Stimulated activated memory B cell treated with anti-CD40 and anti-IgM and Interleukin-4, amounts not matched to agents 10 μg/mL and 1 μg/mL and 100 μg/mL, for 72 hours (primary cell): ENCODE measurements around the gene UMPS.

Source experiments
- ATAC-seq: fragments of 150-1000 bp; cut with Tn5 transposase; 2 replicates; pipeline ENCODE4 v1.10.0; 2021
- H3K27ac Mint-ChIP-seq: one replicate; pipeline ENCODE4 v1.8.0; 2022; ENCODE audit warnings: mild to moderate bottlenecking, mixed read lengths
- H3K27me3 Mint-ChIP-seq: one replicate; pipeline ENCODE4 v1.8.0; 2022; ENCODE audit warnings: mixed read lengths
- H3K36me3 Mint-ChIP-seq: one replicate; pipeline ENCODE4 v1.8.0; 2022; ENCODE audit warnings: mixed read lengths
- H3K4me1 Mint-ChIP-seq: one replicate; pipeline ENCODE4 v1.8.0; 2022; ENCODE audit warnings: mixed read lengths
- H3K4me3 Mint-ChIP-seq: one replicate; pipeline ENCODE4 v1.8.0; 2022; ENCODE audit warnings: mild to moderate bottlenecking, moderate library complexity, mixed read lengths
- H3K9me3 Mint-ChIP-seq: one replicate; pipeline ENCODE4 v1.8.0; 2022; ENCODE audit warnings: mixed read lengths

Gene UMPS

DNA sequence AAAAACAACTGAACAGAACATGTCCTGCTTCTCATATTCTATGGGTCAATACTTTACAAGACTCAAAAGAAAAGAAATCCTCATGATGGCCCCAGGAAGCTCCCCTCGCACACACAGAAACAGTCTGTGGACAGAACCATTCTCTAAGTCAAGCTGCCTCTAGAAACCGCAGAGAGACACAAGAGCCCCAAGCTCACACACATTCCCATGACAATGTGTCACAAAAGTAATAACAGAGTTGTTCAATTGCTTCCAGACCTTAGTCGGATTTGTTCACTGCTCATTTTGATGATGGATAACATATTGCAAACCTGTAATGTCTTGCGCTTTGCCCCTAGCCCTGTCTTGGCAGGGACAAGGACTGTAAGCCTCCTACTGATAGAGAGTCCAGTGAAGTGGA, 60.9 kb downstream of the UMPS start:
- no peaks in the 10 kb centered on the region for H3K4me1 Mint-ChIP-seq
- no peak overlapping the region for H3K4me3 Mint-ChIP-seq
- peak; percentile 34 for ATAC-seq
- no peaks in the 10 kb centered on the region for H3K9me3 Mint-ChIP-seq
- H3K27ac Mint-ChIP-seq = no peak overlapping the region
- no peaks in the 10 kb centered on the region for H3K27me3 Mint-ChIP-seq
- H3K36me3 Mint-ChIP-seq = no peaks in the 10 kb centered on the region

- Mint-ChIP-seq H3K27me3 (peaks cover 4% of the 10 kb centered on the region), H3K9me3 (no peaks in the 10 kb centered on the region), H3K4me3 (no peak overlapping the region), H3K36me3 (no peaks in the 10 kb centered on the region), H3K4me1 (no peaks in the 10 kb centered on the region), H3K27ac (no peak overlapping the region)
- no peak for ATAC-seq
These were observed 61.4 kb downstream of the UMPS start for GRCh38 chr3:124791639-124792151.

DNA sequence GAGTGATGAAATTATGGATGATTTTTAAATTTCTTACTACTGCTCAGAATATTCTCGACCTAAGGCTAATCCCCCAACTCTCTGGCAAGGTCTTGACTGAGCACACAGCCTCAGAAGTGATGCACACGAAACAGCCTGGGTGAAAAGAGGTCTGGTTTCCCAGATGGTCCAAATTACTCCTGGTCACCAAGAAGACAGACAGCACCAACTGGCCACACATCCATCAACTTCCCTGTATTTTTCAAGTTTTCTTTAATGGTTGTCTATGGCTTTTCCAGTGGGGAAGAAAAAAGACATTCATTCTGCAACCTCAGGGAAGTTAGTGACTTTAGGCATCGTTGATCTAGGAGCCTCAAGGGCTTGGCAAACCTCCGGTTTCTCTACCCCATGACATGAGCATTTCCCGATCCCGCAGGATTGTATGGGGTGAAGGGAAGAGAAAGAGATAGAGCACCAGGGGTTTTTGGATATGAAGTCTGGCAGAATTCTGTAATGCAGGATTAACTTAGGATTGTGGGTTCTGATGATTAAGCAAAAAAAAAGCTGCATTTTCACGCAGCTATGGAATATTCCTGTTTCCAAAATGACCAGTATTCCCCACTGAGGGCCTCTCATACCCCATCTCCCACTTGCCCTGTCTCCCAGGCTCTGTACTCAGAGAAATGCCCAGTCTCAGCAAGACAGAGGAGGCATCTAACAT, 62.2 kb downstream of the UMPS start:
- Mint-ChIP-seq H3K9me3 (no peaks in the 10 kb centered on the region), H3K4me1 (no peaks in the 10 kb centered on the region), H3K4me3 (no peak overlapping the region), H3K27ac (no peak overlapping the region), H3K36me3 (no peaks in the 10 kb centered on the region), H3K27me3 (peaks cover 12% of the 10 kb centered on the region)
- ATAC-seq = no peak

GRCh38 chr3:124793054-124793739, 62.9 kb downstream of the UMPS start:
- Mint-ChIP-seq H3K36me3 (no peaks in the 10 kb centered on the region), H3K9me3 (no peaks in the 10 kb centered on the region), H3K27ac (no peak overlapping the region)

DNA sequence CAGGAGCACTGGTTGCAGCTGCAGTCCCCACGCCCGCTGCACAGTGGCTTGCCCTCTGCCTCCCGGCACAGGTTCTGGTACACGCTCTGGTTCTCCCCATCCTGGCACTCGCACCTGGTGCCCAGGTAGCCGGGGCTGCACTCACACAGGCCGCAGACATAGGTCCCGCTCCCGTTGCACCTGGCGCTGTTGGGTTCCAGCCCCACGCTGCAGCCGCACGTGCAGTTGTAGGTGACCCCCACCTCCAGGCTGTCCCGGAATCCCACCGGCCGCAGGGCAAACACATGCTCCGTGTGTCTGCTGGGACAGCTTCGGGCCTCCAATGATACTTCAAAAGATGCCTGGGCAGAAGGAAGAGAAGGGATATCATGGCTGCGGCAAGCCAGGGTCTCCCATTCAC, 66.2 kb downstream of the UMPS start:
- ATAC-seq = no peak
- Mint-ChIP-seq H3K4me3 (no peak overlapping the region), H3K27ac (no peak overlapping the region), H3K36me3 (no peaks in the 10 kb centered on the region), H3K9me3 (no peaks in the 10 kb centered on the region), H3K27me3 (peaks cover 22% of the 10 kb centered on the region), H3K4me1 (no peaks in the 10 kb centered on the region)

More at GRCh38 chr3:124793054-124793739, 62.9 kb downstream of the UMPS start:
- H3K27me3 Mint-ChIP-seq = peaks cover 14% of the 10 kb centered on the region
- ATAC-seq = no peak
- H3K4me3 Mint-ChIP-seq = no peak overlapping the region
- no peaks in the 10 kb centered on the region for H3K4me1 Mint-ChIP-seq

GRCh38 chr3:124797426-124797945, 67.2 kb downstream of the UMPS start:
- ATAC-seq = no peak
- Mint-ChIP-seq H3K36me3 (no peaks in the 10 kb centered on the region), H3K27ac (no peak overlapping the region), H3K4me1 (no peaks in the 10 kb centered on the region), H3K4me3 (no peak overlapping the region), H3K27me3 (peaks cover 28% of the 10 kb centered on the region), H3K9me3 (no peaks in the 10 kb centered on the region)
